Endometrial microvascular endothelial cells (primary cell): ENCODE data around the gene ZNF778. TPM values are rescaled to one million over a fixed set of nuclear protein-coding genes. Genes with fewer than 3 reads are reported as not detected.
"Not testable (repeated sequence)": the region's sequence is repeated elsewhere in the genome, so short reads cannot be mapped to it uniquely, and the experiment has no call there.

Source experiments
- in situ Hi-C: cut with HindIII; loops from 2 replicates; pipeline ENCODE4 v1.10.0; 2017; ENCODE audit warnings: low sequenced_read_pairs, low pct_unique_long_range_greater_than_20kb; ENCODE audit errors: inconsistent ontology term
- total RNA-seq: library from RNA; depleted of rRNA; stranded (reverse); fragments of >200 nt; gene quantifications from one replicate; pipeline ENCODE4 v1.2.3, GENCODE V29; 2015; ENCODE audit errors: inconsistent ontology term

The ZNF778 gene
- total RNA-seq, 1 donor from 2014 or later, result 3.2 TPM

GRCh38 chr16:89244754-89245153 lies 27.3 kb downstream of the ZNF778 start:
- in situ Hi-C loops, result no loop called here

GRCh38 chr16:89246383-89246902 lies 28.9 kb downstream of the ZNF778 start:
- in situ Hi-C loops, result no loop called here

- in situ Hi-C loops, result no loop called here
Measured at GRCh38 chr16:89246903-89247733, 29.6 kb downstream of the ZNF778 start.

- in situ Hi-C loops, result not testable (repeated sequence)
Measured at GRCh38 chr16:89247734-89248075, 30.2 kb downstream of the ZNF778 start.

GRCh38 chr16:89248196-89248982 lies 30.9 kb downstream of the ZNF778 start:
- in situ Hi-C loops, result no loop called here

GRCh38 chr16:89253548-89254287 lies 36.2 kb downstream of the ZNF778 start:
- in situ Hi-C loops, result no loop called here

GRCh38 chr16:89256651-89257254 lies 39.2 kb downstream of the ZNF778 start:
- in situ Hi-C loops, result no loop called here

- in situ Hi-C loops, result no loop called here
Measured at GRCh38 chr16:89257281-89257731, 39.8 kb downstream of the ZNF778 start.

- in situ Hi-C loops, result no loop called here
Measured at GRCh38 chr16:89257757-89258465, 40.4 kb downstream of the ZNF778 start.

- in situ Hi-C loops, result not testable (repeated sequence)
Measured at GRCh38 chr16:89259901-89260300, 42.4 kb downstream of the ZNF778 start.

GRCh38 chr16:89261691-89262563 lies 44.4 kb downstream of the ZNF778 start:
- in situ Hi-C loops, result no loop called here

GRCh38 chr16:89264800-89265550 lies 47.5 kb downstream of the ZNF778 start:
- in situ Hi-C loops, result no loop called here

GRCh38 chr16:89265647-89266046 lies 48.1 kb downstream of the ZNF778 start:
- in situ Hi-C loops, result no loop called here

- in situ Hi-C loops, result no loop called here
Measured at GRCh38 chr16:89266521-89267134, 49.1 kb downstream of the ZNF778 start.

GRCh38 chr16:89267746-89268145 lies 50.2 kb downstream of the ZNF778 start:
- in situ Hi-C loops, result not testable (repeated sequence)

- in situ Hi-C loops, result no loop called here
Measured at GRCh38 chr16:89268585-89268984, 51.1 kb downstream of the ZNF778 start.
